VCaP (cell line): ENCODE data around the gene NAV2.
"Not testable (repeated sequence)": the region's sequence is repeated elsewhere in the genome, so short reads cannot be mapped to it uniquely, and the experiment has no call there.

ENCODE experiments used
- H3K27ac ChIP-seq: fragments of 450-650 bp; 2 replicates; pipeline ENCODE4 v1.5.1; 2017
- TF ChIP-seq, protein P1 (sequence below): fragments of 450-650 bp; conservative IDR thresholded peaks from 2 replicates; pipeline ENCODE4 v1.5.1; 2017; ENCODE audit warnings: mild to moderate bottlenecking, moderate library complexity

NAV2 gene

GRCh38 chr11:19892387-19892786 lies 179.8 kb downstream of the NAV2 start:
- TF ChIP-seq, protein P1, sequence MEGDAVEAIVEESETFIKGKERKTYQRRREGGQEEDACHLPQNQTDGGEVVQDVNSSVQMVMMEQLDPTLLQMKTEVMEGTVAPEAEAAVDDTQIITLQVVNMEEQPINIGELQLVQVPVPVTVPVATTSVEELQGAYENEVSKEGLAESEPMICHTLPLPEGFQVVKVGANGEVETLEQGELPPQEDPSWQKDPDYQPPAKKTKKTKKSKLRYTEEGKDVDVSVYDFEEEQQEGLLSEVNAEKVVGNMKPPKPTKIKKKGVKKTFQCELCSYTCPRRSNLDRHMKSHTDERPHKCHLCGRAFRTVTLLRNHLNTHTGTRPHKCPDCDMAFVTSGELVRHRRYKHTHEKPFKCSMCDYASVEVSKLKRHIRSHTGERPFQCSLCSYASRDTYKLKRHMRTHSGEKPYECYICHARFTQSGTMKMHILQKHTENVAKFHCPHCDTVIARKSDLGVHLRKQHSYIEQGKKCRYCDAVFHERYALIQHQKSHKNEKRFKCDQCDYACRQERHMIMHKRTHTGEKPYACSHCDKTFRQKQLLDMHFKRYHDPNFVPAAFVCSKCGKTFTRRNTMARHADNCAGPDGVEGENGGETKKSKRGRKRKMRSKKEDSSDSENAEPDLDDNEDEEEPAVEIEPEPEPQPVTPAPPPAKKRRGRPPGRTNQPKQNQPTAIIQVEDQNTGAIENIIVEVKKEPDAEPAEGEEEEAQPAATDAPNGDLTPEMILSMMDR = no peak
- no peak overlapping the region for H3K27ac ChIP-seq

DNA sequence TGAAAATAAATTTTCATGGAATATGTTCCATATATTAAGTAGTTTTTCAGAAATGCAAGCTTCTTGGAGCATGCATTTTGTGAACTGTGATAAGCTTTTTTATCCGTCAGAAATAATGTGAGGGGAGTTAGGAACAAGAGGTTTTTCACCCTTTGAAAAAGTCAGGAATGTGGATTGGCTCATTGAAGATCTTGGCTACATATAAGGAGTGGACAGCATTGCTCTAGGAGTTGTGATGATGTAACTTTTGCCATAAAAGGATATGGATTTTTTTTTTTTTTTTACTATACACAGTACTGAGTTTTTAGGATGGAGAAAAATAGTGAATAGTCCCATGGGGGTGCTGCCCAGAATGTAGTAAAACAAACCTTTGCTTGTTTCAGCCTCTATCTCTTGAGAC lies 180.2 kb downstream of the NAV2 start:
- H3K27ac ChIP-seq = no peak overlapping the region
- TF ChIP-seq, protein P1 = no peak

DNA sequence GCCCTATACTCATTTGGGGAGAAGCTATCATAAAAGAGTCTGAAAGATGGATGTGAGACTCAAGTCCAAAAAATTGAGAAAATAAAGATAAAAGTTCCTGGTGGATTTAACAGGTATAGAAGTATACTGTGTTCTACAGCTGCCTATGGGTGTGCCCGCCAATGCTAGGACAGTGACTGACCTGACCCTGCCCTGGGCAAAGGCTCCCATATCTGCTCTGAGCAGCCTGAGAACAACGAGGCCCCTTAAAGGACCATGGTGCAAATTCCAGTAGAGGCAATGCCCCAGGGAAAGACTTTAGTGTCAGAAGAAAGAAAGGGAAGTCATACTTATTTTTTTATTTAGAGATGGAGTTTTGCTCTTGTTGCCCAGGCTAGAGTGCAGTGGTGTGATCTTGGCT lies 181.8 kb downstream of the NAV2 start:
- H3K27ac ChIP-seq = no peak overlapping the region
- TF ChIP-seq, protein P1 = no peak

GRCh38 chr11:19895037-19895436 lies 182.4 kb downstream of the NAV2 start:
- not testable (repeated sequence) for H3K27ac ChIP-seq

DNA sequence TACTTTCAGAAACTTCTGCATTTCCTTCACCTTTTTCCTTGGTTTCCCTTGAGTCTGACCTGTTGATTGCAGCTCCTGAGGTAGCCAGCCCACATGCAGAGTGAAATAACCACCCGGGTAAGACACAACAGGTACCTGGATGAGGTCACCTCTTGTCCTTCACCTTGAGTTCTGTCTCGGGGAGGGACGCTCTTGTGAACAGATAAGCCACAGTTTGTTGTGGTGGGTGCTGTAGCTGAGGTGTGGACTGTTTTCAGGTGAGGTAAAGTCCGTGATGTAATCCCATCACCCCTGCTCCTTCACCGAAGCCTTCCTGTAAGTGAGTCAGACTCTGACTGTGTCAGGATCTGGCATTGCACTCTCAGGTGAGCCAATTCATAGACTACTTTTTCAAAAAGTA lies 183.1 kb downstream of the NAV2 start:
- H3K27ac ChIP-seq = no peak overlapping the region
- TF ChIP-seq, protein P1 = no peak

DNA sequence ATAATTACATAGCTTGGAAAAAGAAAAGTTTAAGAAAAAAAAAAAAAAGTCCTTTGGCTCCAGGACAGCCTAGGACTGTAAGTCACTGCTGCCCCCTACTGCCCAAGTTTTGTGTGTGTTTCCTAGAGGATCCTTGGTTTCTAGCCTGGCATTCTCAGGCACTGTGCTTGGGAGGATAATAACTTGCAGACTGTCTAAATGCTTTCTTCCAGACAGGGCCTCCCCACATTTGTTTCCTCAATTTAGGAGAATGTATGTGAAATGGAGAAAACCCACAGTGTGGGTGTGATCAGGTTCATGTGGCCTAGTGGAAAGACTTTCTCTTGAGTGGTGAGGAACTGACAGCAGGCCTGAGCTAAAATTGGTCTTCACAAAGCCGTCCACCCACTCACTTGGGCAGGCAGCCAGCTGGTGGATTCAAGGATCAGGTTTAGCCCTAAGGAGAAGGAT lies 191.0 kb downstream of the NAV2 start:
- no peak overlapping the region for H3K27ac ChIP-seq
- TF ChIP-seq, protein P1 = peak; percentile 90

- TF ChIP-seq, protein P1 = peak; percentile 74
- no peak overlapping the region for H3K27ac ChIP-seq
Observed at GRCh38 chr11:19905280-19905853, 192.7 kb downstream of the NAV2 start.

- no peak overlapping the region for H3K27ac ChIP-seq
- TF ChIP-seq, protein P1 = no peak
Observed at GRCh38 chr11:19906126-19906525, 193.5 kb downstream of the NAV2 start.
